ENCODE data around the gene CDKN2A. TPM values are rescaled to one million over a fixed set of nuclear protein-coding genes. Genes with fewer than 3 reads are reported as not detected.
"Not testable (repeated sequence)": the region's sequence is repeated elsewhere in the genome, so short reads cannot be mapped to it uniquely, and the experiment has no call there.

Gene CDKN2A
- total RNA-seq, 4 donors from 2014 or later: 2.2 to 8.6 TPM; not detected in 2

- Histone ChIP-seq H3K4me3 (no peak overlapping the region), H3K4me1 (peaks cover 7 to 12% (median 10%) of the 10 kb centered on the region in 4 donors), H3K27me3 (peaks cover 66% of the 10 kb centered on the region), H3K27ac (no peak overlapping the region), H3K36me3 (no peaks in the 10 kb centered on the region), H3K9me3 (peaks cover 0 to 4% of the 10 kb centered on the region in 2 donors)
- intact Hi-C loops (cut with DNase I; ENCODE audit: low total_unique reads) (no loop called here), in situ Hi-C loops (cut with MboI; ENCODE audit: low pct_ligation_motif_present in 1 of 4, low pct_unique_long_range_greater_than_20kb in 1 of 4, low sequenced_read_pairs in 3 of 4) (no loop called here)
- WGBS, 2 donors (ENCODE audit: low coverage in 1 of 2): 83 to 95% methylated on average over 2 of the region's 2 CpGs
- DNase-seq: no peak
- TF ChIP-seq, protein P1, sequence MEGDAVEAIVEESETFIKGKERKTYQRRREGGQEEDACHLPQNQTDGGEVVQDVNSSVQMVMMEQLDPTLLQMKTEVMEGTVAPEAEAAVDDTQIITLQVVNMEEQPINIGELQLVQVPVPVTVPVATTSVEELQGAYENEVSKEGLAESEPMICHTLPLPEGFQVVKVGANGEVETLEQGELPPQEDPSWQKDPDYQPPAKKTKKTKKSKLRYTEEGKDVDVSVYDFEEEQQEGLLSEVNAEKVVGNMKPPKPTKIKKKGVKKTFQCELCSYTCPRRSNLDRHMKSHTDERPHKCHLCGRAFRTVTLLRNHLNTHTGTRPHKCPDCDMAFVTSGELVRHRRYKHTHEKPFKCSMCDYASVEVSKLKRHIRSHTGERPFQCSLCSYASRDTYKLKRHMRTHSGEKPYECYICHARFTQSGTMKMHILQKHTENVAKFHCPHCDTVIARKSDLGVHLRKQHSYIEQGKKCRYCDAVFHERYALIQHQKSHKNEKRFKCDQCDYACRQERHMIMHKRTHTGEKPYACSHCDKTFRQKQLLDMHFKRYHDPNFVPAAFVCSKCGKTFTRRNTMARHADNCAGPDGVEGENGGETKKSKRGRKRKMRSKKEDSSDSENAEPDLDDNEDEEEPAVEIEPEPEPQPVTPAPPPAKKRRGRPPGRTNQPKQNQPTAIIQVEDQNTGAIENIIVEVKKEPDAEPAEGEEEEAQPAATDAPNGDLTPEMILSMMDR (IDR thresholded peaks at IDR 0.05): no peak
- no peak for TF ChIP-seq EP300 (IDR thresholded peaks at IDR 0.05; ENCODE audit: low read depth)
- TF ChIP-seq POLR2A (IDR thresholded peaks at IDR 0.05): no peak
Observed at GRCh38 chr9:21961569-21961968, 32.6 kb downstream of the CDKN2A start.

GRCh38 chr9:21959268-21959667, 34.9 kb downstream of the CDKN2A start:
- WGBS, 2 donors (ENCODE audit: low coverage in 1 of 2): 93% methylated on average over 27 of the region's 33 CpGs; no CpG with 5 or more reads in 1 of the 2 donors
- in situ Hi-C loops (cut with MboI; ENCODE audit: low pct_ligation_motif_present in 1 of 4, low pct_unique_long_range_greater_than_20kb in 1 of 4, low sequenced_read_pairs in 3 of 4); H3K36me3 ChIP-seq; DNase-seq; intact Hi-C loops (cut with DNase I; ENCODE audit: low total_unique reads); H3K9me3 ChIP-seq; H3K4me1 ChIP-seq; H3K4me3 ChIP-seq; H3K27ac ChIP-seq: not testable (repeated sequence)
- peaks cover 55% of the 10 kb centered on the region for H3K27me3 ChIP-seq

GRCh38 chr9:21958833-21959232, 35.4 kb downstream of the CDKN2A start:
- TF ChIP-seq EP300 (IDR thresholded peaks at IDR 0.05; ENCODE audit: low read depth) (no peak), POLR2AphosphoS5 (IDR thresholded peaks at IDR 0.05) (no peak), POLR2A (IDR thresholded peaks at IDR 0.05) (no peak)
- TF ChIP-seq, protein P1 (IDR thresholded peaks at IDR 0.05): no peak
- H3K4me3 ChIP-seq: no peak overlapping the region
- H3K4me1 ChIP-seq: no peaks in the 10 kb centered on the region
- H3K9me3 ChIP-seq: peaks cover 0 to 4% of the 10 kb centered on the region in 2 donors
- DNase-seq: no peak
- no peaks in the 10 kb centered on the region for H3K36me3 ChIP-seq
- intact Hi-C loops (cut with DNase I; ENCODE audit: low total_unique reads) (no loop called here), in situ Hi-C loops (cut with MboI; ENCODE audit: low pct_ligation_motif_present in 1 of 4, low pct_unique_long_range_greater_than_20kb in 1 of 4, low sequenced_read_pairs in 3 of 4) (no loop called here)
- H3K27me3 ChIP-seq: peaks cover 51% of the 10 kb centered on the region
- H3K27ac ChIP-seq: no peak overlapping the region
- 85% methylated on average over 2 of the region's 2 CpGs; no CpG with 5 or more reads in 1 of the 2 donors for WGBS, 2 donors (ENCODE audit: low coverage in 1 of 2)

- Histone ChIP-seq H3K27ac (no peak overlapping the region), H3K4me1 (peaks cover 0 to 5% (median 2%) of the 10 kb centered on the region in 4 donors), H3K27me3 (peaks cover 43% of the 10 kb centered on the region), H3K9me3 (no peaks in the 10 kb centered on the region), H3K4me3 (no peak overlapping the region), H3K36me3 (no peaks in the 10 kb centered on the region)
- DNase-seq: no peak
- intact Hi-C loops (cut with DNase I; ENCODE audit: low total_unique reads): no loop called here
- 90 to 91% methylated on average over 2 of the region's 2 CpGs for WGBS, 2 donors (ENCODE audit: low coverage in 1 of 2)
- TF ChIP-seq POLR2AphosphoS5 (IDR thresholded peaks at IDR 0.05) (no peak), POLR2A (IDR thresholded peaks at IDR 0.05) (no peak), EP300 (IDR thresholded peaks at IDR 0.05; ENCODE audit: low read depth) (no peak)
- TF ChIP-seq, protein P1 (IDR thresholded peaks at IDR 0.05): no peak
- in situ Hi-C loops (cut with MboI; ENCODE audit: low pct_ligation_motif_present in 1 of 4, low pct_unique_long_range_greater_than_20kb in 1 of 4, low sequenced_read_pairs in 3 of 4): no loop called here
Observed at GRCh38 chr9:21945606-21946005, 48.6 kb downstream of the CDKN2A start.

DNA sequence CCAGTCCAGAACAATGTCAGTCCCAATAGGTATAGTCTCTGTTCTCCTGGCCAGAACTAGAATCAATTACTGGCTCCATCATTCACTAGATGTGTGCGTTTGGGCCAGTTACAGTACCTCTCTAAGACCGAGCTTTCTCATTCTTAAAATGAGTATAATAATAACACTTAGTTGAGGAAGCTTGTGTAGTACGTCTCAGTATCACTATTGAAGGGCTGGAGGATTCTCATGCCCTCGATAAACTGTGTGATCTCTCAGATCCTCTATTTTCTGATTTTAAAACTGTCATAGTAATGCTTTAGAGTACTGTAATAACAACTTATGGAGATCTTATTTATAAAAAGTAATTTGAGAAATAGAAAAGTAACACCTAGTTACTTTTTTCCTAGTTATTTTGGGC, 50.7 kb downstream of the CDKN2A start:
- in situ Hi-C loops (cut with MboI; ENCODE audit: low pct_ligation_motif_present in 1 of 4, low pct_unique_long_range_greater_than_20kb in 1 of 4, low sequenced_read_pairs in 3 of 4) (no loop called here), intact Hi-C loops (cut with DNase I; ENCODE audit: low total_unique reads) (no loop called here)
- TF ChIP-seq POLR2A (IDR thresholded peaks at IDR 0.05): no peak
- TF ChIP-seq EP300 (IDR thresholded peaks at IDR 0.05; ENCODE audit: low read depth): no peak
- TF ChIP-seq, protein P1 (IDR thresholded peaks at IDR 0.05): no peak
- no peak for TF ChIP-seq POLR2AphosphoS5 (IDR thresholded peaks at IDR 0.05)
- no peaks in the 10 kb centered on the region for H3K9me3 ChIP-seq
- H3K4me3 ChIP-seq: no peak overlapping the region
- H3K4me1 ChIP-seq: peaks cover 0 to 5% (median 2%) of the 10 kb centered on the region in 4 donors
- H3K27me3 ChIP-seq: peaks cover 43% of the 10 kb centered on the region
- WGBS, 2 donors (ENCODE audit: low coverage in 1 of 2): 78% methylated on average over 4 of the region's 4 CpGs
- no peaks in the 10 kb centered on the region for H3K36me3 ChIP-seq
- H3K27ac ChIP-seq: no peak overlapping the region
- no peak for DNase-seq

Data from transverse colon (tissue), 4 donors.